VCaP (cell line): ENCODE results near the gene RIC3.

Experiments used
- H3K27ac ChIP-seq: fragments of 450-650 bp; 2 replicates; pipeline ENCODE4 v1.5.1; 2017
- CTCF ChIP-seq: fragments of 450-650 bp; conservative IDR thresholded peaks from 2 replicates; pipeline ENCODE4 v1.5.1; 2017; ENCODE audit warnings: mild to moderate bottlenecking, moderate library complexity

RIC3 gene

GRCh38 chr11:8156877-8157276 is 11.9 kb downstream of the RIC3 start:
- no peak for TF ChIP-seq CTCF
- no peak overlapping the region for H3K27ac ChIP-seq

- H3K27ac ChIP-seq, result no peak overlapping the region
- TF ChIP-seq CTCF, result no peak
These were observed 19.1 kb downstream of the RIC3 start for GRCh38 chr11:8149726-8150125.

- no peak for TF ChIP-seq CTCF
- no peak overlapping the region for H3K27ac ChIP-seq
These were observed 30.3 kb downstream of the RIC3 start for GRCh38 chr11:8138526-8138925.

GRCh38 chr11:8127447-8127846 is 41.4 kb downstream of the RIC3 start:
- H3K27ac ChIP-seq, result no peak overlapping the region
- TF ChIP-seq CTCF, result no peak

DNA sequence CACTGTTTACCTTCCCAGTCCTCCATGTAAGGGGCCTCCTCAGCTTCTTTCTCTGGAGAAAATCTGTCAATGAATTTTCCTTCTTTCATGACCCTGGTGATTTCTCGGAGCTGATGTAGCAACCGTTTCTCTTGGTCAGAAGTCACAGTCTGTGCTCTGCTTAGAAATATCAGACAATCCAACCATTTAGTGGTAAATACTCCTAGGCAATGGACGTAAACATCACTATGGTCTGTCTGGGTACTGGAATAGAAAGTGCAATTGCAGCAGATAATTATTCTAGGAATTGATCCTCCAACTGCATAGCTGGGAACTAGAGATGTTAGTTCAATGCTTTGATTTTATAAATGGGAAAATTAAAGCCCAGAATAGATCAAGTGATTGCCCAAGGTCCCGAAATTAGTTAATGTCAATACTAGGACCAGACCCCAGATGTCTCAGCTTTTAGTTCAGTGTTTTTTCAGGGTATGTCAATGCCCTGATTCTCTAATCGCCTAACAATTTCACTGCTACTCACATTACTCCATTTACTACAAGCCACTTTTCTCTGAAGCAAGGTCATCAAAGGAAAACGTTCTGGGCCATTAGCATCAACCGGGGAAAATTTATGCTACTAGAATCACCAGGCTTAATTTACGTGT is 42.1 kb downstream of the RIC3 start:
- no peak for TF ChIP-seq CTCF

DNA sequence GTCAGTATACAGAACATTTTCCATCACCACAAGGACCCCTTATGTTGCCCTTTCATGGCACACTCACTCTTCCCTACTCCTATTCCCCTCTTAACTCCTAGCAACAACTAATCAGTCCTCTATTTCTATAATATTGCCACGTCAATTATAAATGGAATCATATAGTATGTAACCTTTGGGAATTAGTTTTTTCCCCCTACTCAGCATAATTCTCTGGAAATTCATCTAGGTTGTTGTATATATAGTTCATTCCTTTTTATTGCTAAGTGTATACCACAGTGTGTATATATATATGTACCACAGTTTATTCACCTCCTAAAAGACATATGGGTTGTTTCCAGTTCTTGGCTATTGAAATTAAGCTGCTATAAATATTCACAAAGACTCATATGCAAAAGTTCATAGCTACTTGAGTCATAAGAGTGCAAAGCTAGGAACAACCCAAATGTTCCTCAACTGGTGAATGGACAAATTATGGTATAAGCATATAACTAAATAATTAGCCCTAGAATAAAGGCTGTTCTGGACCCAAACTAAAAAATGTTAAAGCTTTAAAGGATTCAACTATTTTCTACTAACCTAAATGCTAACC is 46.6 kb downstream of the RIC3 start:
- TF ChIP-seq CTCF, result no peak
- no peak overlapping the region for H3K27ac ChIP-seq

More for the DNA sequence above, 42.1 kb downstream of the RIC3 start:
- H3K27ac ChIP-seq, result no peak overlapping the region

DNA sequence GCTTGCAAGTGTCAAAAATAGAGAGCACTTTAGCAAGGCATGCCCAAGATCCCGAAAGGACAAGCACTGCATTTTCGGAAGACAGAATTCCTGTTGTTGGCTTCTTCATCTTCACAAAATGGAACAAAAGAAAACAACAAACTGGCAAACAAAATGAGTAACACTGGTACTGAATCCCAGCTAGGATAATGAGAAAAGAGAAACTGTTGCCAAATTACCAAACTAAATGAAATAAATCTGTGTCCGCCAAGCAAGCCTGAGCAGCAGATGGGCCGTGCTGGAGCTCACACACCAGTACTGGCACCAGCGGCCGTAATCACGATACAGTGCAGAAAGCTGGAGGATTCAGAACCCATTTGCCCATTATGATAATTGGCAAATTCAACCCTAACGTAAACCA is 57.2 kb downstream of the RIC3 start:
- TF ChIP-seq CTCF, result no peak
- no peak overlapping the region for H3K27ac ChIP-seq
